HG02571 (cell line): Measurements from ENCODE around the gene C5orf52.
"Not testable (repeated sequence)": the region's sequence is repeated elsewhere in the genome, so short reads cannot be mapped to it uniquely, and the experiment has no call there.

ENCODE experiments used
- ATAC-seq: cut with Tn5 transposase; IDR thresholded peaks from one replicate; pipeline ENCODE4 v1.9.1; 2021; ENCODE audit warnings: mild to moderate bottlenecking, moderate library complexity; ENCODE audit not compliant: unreplicated experiment

Gene C5orf52

GRCh38 chr5:157674351-157674750 lies 3.0 kb downstream of the C5orf52 start:
- ATAC-seq: not testable (repeated sequence)

- no peak for ATAC-seq
Observed at GRCh38 chr5:157677931-157678330, 6.6 kb downstream of the C5orf52 start.

GRCh38 chr5:157679801-157680200 lies 8.5 kb downstream of the C5orf52 start:
- no peak for ATAC-seq

- ATAC-seq: no peak
Observed at GRCh38 chr5:157680239-157680638, 8.9 kb downstream of the C5orf52 start.

GRCh38 chr5:157681048-157681447 lies 9.7 kb downstream of the C5orf52 start:
- ATAC-seq: no peak

GRCh38 chr5:157682257-157682656 lies 10.9 kb downstream of the C5orf52 start:
- no peak for ATAC-seq

- ATAC-seq: not testable (repeated sequence)
Observed at GRCh38 chr5:157686276-157687197, 15.2 kb downstream of the C5orf52 start.

GRCh38 chr5:157687198-157687554 lies 15.8 kb downstream of the C5orf52 start:
- no peak for ATAC-seq

- no peak for ATAC-seq
Observed at GRCh38 chr5:157689942-157690689, 18.8 kb downstream of the C5orf52 start.

- ATAC-seq: no peak
Observed at GRCh38 chr5:157690690-157691433, 19.5 kb downstream of the C5orf52 start.

GRCh38 chr5:157693816-157694215 lies 22.5 kb downstream of the C5orf52 start:
- ATAC-seq: not testable (repeated sequence)

- ATAC-seq: not testable (repeated sequence)
Observed at GRCh38 chr5:157696154-157696553, 24.8 kb downstream of the C5orf52 start.

- ATAC-seq: not testable (repeated sequence)
Observed at GRCh38 chr5:157698674-157699073, 27.3 kb downstream of the C5orf52 start.

- no peak for ATAC-seq
Observed at GRCh38 chr5:157703736-157704135, 32.4 kb downstream of the C5orf52 start.

- ATAC-seq: no peak
Observed at GRCh38 chr5:157708866-157709265, 37.5 kb downstream of the C5orf52 start.

GRCh38 chr5:157709346-157709745 lies 38.0 kb downstream of the C5orf52 start:
- ATAC-seq: no peak

GRCh38 chr5:157710431-157710830 lies 39.1 kb downstream of the C5orf52 start:
- ATAC-seq: no peak

GRCh38 chr5:157710882-157711281 lies 39.5 kb downstream of the C5orf52 start:
- ATAC-seq: no peak

- ATAC-seq: no peak
Observed at GRCh38 chr5:157713830-157714595, 42.7 kb downstream of the C5orf52 start.

GRCh38 chr5:157714596-157714864 lies 43.2 kb downstream of the C5orf52 start:
- no peak for ATAC-seq

- no peak for ATAC-seq
Observed at GRCh38 chr5:157718519-157718918, 47.2 kb downstream of the C5orf52 start.
